GM18526 (cell line): ENCODE results near the gene PLD4.

Experiments
- POLR2A ChIP-seq: IDR thresholded peaks from 3 replicates; pipeline ENCODE4 v1.6.1; 2011; ENCODE audit not compliant: insufficient read length; ENCODE audit errors: extremely low read depth

Gene PLD4

GRCh38 chr14:104931771-104932675 lies 7.3 kb downstream of the PLD4 start:
- TF ChIP-seq POLR2A = no peak

GRCh38 chr14:104932676-104933631 lies 8.3 kb downstream of the PLD4 start:
- no peak for TF ChIP-seq POLR2A

- TF ChIP-seq POLR2A = no peak
Measured at GRCh38 chr14:104933746-104934733, 9.4 kb downstream of the PLD4 start.

GRCh38 chr14:104935026-104935650 lies 10.5 kb downstream of the PLD4 start:
- TF ChIP-seq POLR2A = no peak

GRCh38 chr14:104935955-104936354 lies 11.3 kb downstream of the PLD4 start:
- no peak for TF ChIP-seq POLR2A

- TF ChIP-seq POLR2A = no peak
Measured at GRCh38 chr14:104936361-104937155, 11.9 kb downstream of the PLD4 start.

GRCh38 chr14:104937161-104937560 lies 12.5 kb downstream of the PLD4 start:
- no peak for TF ChIP-seq POLR2A

- TF ChIP-seq POLR2A = no peak
Measured at GRCh38 chr14:104937694-104938365, 13.2 kb downstream of the PLD4 start.

GRCh38 chr14:104938436-104938835 lies 13.8 kb downstream of the PLD4 start:
- no peak for TF ChIP-seq POLR2A

- TF ChIP-seq POLR2A = no peak
Measured at GRCh38 chr14:104938960-104939359, 14.3 kb downstream of the PLD4 start.

GRCh38 chr14:104939666-104940410 lies 15.2 kb downstream of the PLD4 start:
- no peak for TF ChIP-seq POLR2A

GRCh38 chr14:104940526-104941150 lies 16.0 kb downstream of the PLD4 start:
- no peak for TF ChIP-seq POLR2A
